Karpas-422 (cell line): ENCODE measurements around the gene TCAP. TPM values are rescaled to one million over a fixed set of nuclear protein-coding genes. Genes with fewer than 3 reads are reported as not detected.

Experiments used
- DNase-seq: peaks from one replicate; pipeline ENCODE4 v3.0.0-alpha.2; 2015
- H2AFZ ChIP-seq: fragments of 200-600 bp; sonication (generic); 2 replicates; pipeline ENCODE4 v1.6.1; 2014; ENCODE audit warnings: antibody characterized with exemption, low read length, mixed read lengths
- H3K27ac ChIP-seq: fragments of 200-600 bp; sonication (generic); 2 replicates; pipeline ENCODE4 v1.5.1; 2014; ENCODE audit warnings: mild to moderate bottlenecking, low read length, moderate library complexity
- H3K27me3 ChIP-seq: fragments of 200-600 bp; sonication (generic); 2 replicates; pipeline ENCODE4 v1.6.1; 2014; ENCODE audit warnings: low read length, mixed read lengths
- H3K36me3 ChIP-seq: fragments of 200-600 bp; sonication (generic); 2 replicates; pipeline ENCODE4 v1.6.1; 2014; ENCODE audit warnings: low read length, mixed read lengths; ENCODE audit not compliant: insufficient read depth
- H3K4me1 ChIP-seq: fragments of 200-600 bp; sonication (generic); 2 replicates; pipeline ENCODE4 v1.6.1; 2014; ENCODE audit warnings: mild to moderate bottlenecking, low read length, mixed read lengths
- H3K4me2 ChIP-seq: fragments of 200-600 bp; sonication (generic); 2 replicates; pipeline ENCODE4 v1.6.1; 2014; ENCODE audit warnings: low read length, low read depth, mild to moderate bottlenecking; ENCODE audit not compliant: poor library complexity, severe bottlenecking
- H3K4me3 ChIP-seq: fragments of 200-600 bp; sonication (generic); 2 replicates; pipeline ENCODE4 v1.5.1; 2014; ENCODE audit warnings: mild to moderate bottlenecking, antibody characterized with exemption, low read length, mixed read lengths
- H3K79me2 ChIP-seq: fragments of 200-600 bp; sonication (generic); 2 replicates; pipeline ENCODE4 v1.6.1; 2014; ENCODE audit warnings: mild to moderate bottlenecking, low read length, mixed read lengths
- H3K9ac ChIP-seq: fragments of 200-600 bp; sonication (generic); 2 replicates; pipeline ENCODE4 v1.6.0; 2014; ENCODE audit warnings: low read length
- H3K9me2 ChIP-seq: fragments of 200-600 bp; sonication (generic), shearing (Covaris generic); replicated peaks from 2 replicates; pipeline ENCODE4 v1.6.0; 2014; ENCODE audit warnings: mild to moderate bottlenecking, low read length, moderate library complexity; ENCODE audit not compliant: insufficient read depth
- H3K9me3 ChIP-seq: fragments of 300-700, 200-600 bp; sonication (generic); 2 replicates; pipeline ENCODE4 v1.6.1; 2014; ENCODE audit warnings: low read length, mixed read lengths
- H4K20me1 ChIP-seq: fragments of 200-600 bp; sonication (generic); 2 replicates; pipeline ENCODE4 v1.6.1; 2014; ENCODE audit warnings: mild to moderate bottlenecking, antibody characterized with exemption, low read length, low read depth; ENCODE audit not compliant: insufficient read depth
- total RNA-seq: library from RNA; depleted of rRNA; stranded (reverse); fragments of >200 nt; shearing (Covaris generic); gene quantifications from 2 replicates; pipeline ENCODE4 v1.2.3, GENCODE V29; 2014; ENCODE audit warnings: low replicate concordance

Gene TCAP
- total RNA-seq, 1 experiment from 2014 or later = 1.5 TPM

DNA sequence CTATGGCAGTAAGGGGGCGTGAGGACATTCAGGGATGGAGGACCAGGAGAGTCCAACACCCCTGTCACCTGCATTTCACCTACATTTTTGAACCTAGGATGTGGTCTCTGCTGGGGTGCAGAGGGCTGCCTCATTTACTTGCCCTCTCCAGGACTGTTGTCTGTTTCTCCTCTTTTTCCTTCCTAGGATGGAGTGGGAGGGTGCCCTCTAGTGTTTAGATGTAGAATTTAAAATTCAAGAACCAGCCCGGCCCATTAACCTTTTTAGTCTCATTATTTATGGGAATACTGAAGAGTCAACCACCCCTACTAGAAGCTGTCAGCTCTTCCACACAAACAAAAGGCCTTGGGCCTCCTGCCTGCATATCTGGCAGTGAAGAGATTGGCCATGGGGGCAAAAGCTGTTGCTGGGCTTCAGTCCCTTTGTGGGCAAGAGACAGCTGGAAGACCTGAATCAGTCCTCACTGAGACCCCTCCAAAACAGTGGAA is 30.7 kb upstream of the TCAP start:
- Histone ChIP-seq H3K27ac (no peak overlapping the region), H3K36me3 (no peaks in the 10 kb centered on the region), H3K4me1 (peaks cover 40% of the 10 kb centered on the region), H3K4me3 (no peak overlapping the region), H3K27me3 (no peaks in the 10 kb centered on the region), H3K9me3 (no peaks in the 10 kb centered on the region), H2AFZ (no peak overlapping the region), H3K4me2 (no peak overlapping the region), H3K9me2 (no peaks in the 10 kb centered on the region), H3K79me2 (peaks cover 23% of the 10 kb centered on the region), H4K20me1 (no peaks in the 10 kb centered on the region; the same call in 1 of the 2 replicates), H3K9ac (no peak overlapping the region)
- peak; percentile 74 for DNase-seq

DNA sequence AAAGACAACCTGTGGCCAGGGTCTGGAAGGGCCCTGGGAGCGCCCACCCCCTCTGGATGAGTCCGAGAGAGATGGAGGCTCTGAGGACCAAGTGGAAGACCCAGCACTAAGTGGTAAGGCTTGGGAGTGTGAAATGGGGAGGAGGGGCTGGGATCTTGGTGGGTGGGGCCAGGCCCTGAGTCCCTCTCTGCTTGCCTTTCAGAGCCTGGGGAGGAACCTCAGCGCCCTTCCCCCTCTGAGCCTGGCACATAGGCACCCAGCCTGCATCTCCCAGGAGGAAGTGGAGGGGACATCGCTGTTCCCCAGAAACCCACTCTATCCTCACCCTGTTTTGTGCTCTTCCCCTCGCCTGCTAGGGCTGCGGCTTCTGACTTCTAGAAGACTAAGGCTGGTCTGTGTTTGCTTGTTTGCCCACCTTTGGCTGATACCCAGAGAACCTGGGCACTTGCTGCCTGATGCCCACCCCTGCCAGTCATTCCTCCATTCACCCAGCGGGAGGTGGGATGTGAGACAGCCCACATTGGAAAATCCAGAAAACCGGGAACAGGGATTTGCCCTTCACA is 29.5 kb upstream of the TCAP start:
- peak overlapping the region; percentile 87 for H3K9ac ChIP-seq
- H2AFZ ChIP-seq = no peak overlapping the region
- H3K4me2 ChIP-seq = peak overlapping the region; percentile 97
- H3K36me3 ChIP-seq = no peaks in the 10 kb centered on the region
- no peak overlapping the region for H3K4me3 ChIP-seq
- no peaks in the 10 kb centered on the region for H3K9me3 ChIP-seq
- no peak overlapping the region for H3K27ac ChIP-seq
- no peak for DNase-seq
- H3K4me1 ChIP-seq = peaks cover 39% of the 10 kb centered on the region
- no peaks in the 10 kb centered on the region for H3K27me3 ChIP-seq
- H3K9me2 ChIP-seq = no peaks in the 10 kb centered on the region
- H3K79me2 ChIP-seq = peaks cover 36% of the 10 kb centered on the region
- no peaks in the 10 kb centered on the region; the same call in 1 of the 2 replicates for H4K20me1 ChIP-seq

DNA sequence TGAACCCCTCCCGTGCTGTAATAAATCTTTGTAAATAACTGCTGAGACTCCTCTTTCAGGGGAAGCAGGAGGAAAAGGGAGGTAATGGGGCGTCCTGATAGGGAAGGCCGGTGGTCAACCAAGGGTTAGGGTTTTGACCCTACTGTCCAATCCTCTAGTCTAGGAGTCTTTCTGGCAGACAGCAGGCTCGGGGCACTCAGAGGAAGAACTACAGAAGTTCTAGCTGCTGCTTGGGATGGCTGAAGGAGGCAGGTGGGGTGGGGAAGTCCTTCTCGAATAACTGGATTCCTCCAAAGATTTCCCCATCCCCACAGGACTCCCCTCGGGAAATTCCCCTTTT is 28.6 kb upstream of the TCAP start:
- Histone ChIP-seq H3K9ac (peak overlapping the region; percentile 87), H4K20me1 (peaks cover 6% of the 10 kb centered on the region; the same call in 1 of the 2 replicates), H2AFZ (peak overlapping the region; percentile 74; the same call in 1 of the 2 replicates), H3K9me3 (no peaks in the 10 kb centered on the region), H3K27me3 (no peaks in the 10 kb centered on the region), H3K79me2 (peaks cover 44% of the 10 kb centered on the region), H3K4me1 (peaks cover 36% of the 10 kb centered on the region), H3K9me2 (no peaks in the 10 kb centered on the region), H3K36me3 (no peaks in the 10 kb centered on the region), H3K27ac (no peak overlapping the region; the same call in 1 of the 2 replicates), H3K4me3 (peak overlapping the region; percentile 93), H3K4me2 (peak overlapping the region; percentile 97)
- no peak for DNase-seq

DNA sequence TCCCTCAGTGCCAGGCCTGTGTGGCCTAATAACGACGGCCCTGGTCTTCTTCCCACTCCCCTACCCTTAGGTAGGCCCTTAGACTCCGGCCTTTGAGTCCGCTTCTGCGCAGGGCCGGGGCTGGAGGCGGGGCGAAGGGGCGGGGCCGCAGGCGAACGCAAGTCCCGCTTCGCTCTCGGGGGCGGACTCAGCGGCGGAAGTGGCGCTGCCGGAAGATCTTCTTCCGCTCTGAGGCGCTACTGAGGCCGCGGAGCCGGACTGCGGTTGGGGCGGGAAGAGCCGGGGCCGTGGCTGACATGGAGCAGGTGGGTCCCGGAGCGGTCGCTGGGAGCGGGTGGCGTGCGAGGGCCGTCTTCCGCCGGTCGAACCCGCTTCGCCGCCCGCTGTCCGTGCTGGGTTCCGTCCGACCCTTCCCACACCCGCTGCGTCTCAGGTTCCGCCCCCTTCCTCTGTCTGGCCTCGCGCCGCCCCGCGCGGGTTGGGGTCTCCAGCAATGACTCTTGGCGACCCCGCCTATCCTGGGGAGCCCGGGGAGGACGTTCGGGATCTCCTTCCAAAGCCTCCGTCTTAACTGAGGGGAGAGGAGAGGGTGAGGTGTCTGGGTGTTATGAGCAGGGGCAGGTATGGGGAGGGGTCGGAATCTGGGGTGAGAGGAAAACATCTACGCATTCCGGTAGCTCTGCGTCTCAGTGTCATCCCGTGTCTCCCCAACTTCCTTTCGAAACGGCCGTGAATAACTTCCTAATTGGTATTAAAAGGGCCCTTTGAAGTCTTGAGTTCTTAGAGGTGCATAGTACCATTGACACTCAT is 28.0 kb upstream of the TCAP start, which contains the start of gene STARD3:
TSS of gene STARD3 (plus strand) at position 218 of the 810 bp plus-strand sequence. CDS start 16,388 bp downstream, outside the sequence.
- no peaks in the 10 kb centered on the region for H3K36me3 ChIP-seq
- H3K27ac ChIP-seq = peak within 1 kb of the TSS; percentile 23
- no peaks in the 10 kb centered on the region for H3K27me3 ChIP-seq
- H3K79me2 ChIP-seq = peaks cover 50% of the 10 kb centered on the region
- no peaks in the 10 kb centered on the region for H3K9me2 ChIP-seq
- H3K9me3 ChIP-seq = no peaks in the 10 kb centered on the region
- H3K4me1 ChIP-seq = peaks cover 32% of the 10 kb centered on the region
- H3K4me2 ChIP-seq = peak within 1 kb of the TSS; percentile 97
- H3K4me3 ChIP-seq = peak within 1 kb of the TSS; percentile 93
- DNase-seq = peak; percentile 97
- H3K9ac ChIP-seq = peak within 1 kb of the TSS; percentile 87
- peaks cover 12% of the 10 kb centered on the region; the same call in 1 of the 2 replicates for H4K20me1 ChIP-seq
- H2AFZ ChIP-seq = peak within 1 kb of the TSS; percentile 74; the same call in 1 of the 2 replicates

DNA sequence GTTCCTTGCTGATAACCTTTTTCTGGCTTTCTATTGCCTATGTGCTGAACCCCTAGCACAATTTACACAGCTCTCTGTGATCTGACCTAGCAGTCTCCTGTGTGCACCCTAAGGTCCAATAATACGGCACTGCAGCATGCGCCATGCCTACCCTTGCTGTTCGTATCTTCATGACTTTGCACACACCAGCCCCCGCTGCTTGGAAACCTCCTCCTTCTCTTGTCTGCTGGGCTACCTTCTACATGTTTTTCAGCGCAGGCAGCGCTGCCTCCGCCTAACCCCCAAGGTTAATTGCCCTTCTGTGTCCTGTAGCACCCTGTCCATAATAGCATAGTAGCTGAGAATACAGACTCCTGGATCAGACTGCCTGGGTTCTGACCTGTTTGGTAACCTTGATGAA is 26.8 kb upstream of the TCAP start:
- Histone ChIP-seq H3K9me3 (no peaks in the 10 kb centered on the region), H4K20me1 (peaks cover 19% of the 10 kb centered on the region), H3K9me2 (no peaks in the 10 kb centered on the region), H3K27me3 (no peaks in the 10 kb centered on the region), H3K4me1 (peaks cover 30% of the 10 kb centered on the region), H3K27ac (peak overlapping the region; percentile 23; the same call in 1 of the 2 replicates), H3K9ac (peak overlapping the region; percentile 87), H3K36me3 (no peaks in the 10 kb centered on the region), H3K4me3 (peak overlapping the region; percentile 93), H3K4me2 (peak overlapping the region; percentile 97), H2AFZ (no peak overlapping the region), H3K79me2 (peaks cover 62% of the 10 kb centered on the region)
- no peak for DNase-seq

DNA sequence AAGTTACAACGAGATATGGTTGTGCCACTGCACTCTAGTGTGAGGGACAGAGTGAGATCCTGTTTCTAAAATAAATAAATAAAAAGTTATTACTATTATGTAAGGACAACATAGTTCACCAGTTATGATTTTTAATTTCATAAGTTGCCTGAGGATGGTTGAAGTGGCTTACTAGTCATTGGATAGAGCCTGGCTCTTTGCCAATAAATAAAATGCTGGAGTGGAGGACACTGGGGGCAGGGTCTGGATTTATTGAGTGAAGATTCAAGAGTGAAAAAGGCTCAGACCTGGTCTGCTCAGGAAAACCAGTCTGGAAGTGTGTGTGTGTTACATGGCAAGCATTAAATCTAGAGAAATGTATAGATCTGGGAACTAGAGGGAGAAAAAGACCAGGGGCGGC is 26.1 kb upstream of the TCAP start:
- peaks cover 30% of the 10 kb centered on the region for H3K4me1 ChIP-seq
- peak overlapping the region; percentile 93; the same call in 1 of the 2 replicates for H3K4me3 ChIP-seq
- peak overlapping the region; percentile 97 for H3K4me2 ChIP-seq

DNA sequence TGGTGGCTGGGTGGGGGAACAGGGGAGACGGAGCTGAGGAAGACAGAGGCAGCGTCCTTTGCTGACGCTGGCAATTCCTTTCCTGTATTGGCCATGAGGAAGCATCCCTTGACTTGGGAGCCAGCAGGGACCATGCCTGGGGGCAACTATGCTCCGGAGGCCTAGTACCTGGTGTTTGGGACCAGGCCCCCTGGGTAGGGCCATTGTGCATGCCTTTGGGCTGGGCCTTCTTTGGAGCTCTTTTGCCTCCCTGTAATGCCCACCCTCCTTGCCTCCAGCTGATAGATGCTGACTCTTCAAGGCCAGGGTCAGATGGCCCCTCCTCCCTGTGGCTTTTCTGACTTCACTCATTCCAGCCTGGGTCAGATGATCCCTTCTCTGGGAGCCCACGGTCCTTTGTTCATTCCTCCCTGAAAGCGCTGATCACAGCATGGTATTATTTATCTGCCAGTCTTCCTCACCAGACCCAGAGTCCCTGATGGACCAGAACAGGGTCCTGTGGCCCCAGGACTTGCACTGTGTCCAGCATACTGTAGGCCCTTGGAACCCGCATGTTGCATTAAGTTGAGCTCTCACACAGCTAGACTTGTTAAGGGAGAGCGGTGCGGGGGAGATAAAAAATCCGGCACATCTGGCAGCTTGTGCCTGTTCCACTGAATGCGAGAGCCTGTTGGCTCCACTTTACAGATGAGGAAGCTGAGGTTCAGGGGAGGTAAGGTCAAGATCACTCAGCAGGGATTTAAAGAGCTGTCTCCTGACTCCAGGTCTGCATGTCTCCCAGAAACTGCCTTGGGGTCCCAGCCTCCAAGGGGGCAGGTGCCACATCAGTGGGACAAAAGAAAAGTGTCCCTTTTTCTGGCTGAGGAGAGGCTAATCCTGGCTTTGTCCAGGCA is 25.3 kb upstream of the TCAP start:
- no peaks in the 10 kb centered on the region for H3K36me3 ChIP-seq
- H3K4me2 ChIP-seq = no peak overlapping the region
- no peaks in the 10 kb centered on the region for H3K9me2 ChIP-seq
- H3K4me3 ChIP-seq = no peak overlapping the region
- peaks cover 77% of the 10 kb centered on the region for H3K79me2 ChIP-seq
- H2AFZ ChIP-seq = no peak overlapping the region
- DNase-seq = no peak
- H3K27me3 ChIP-seq = no peaks in the 10 kb centered on the region
- peaks cover 30% of the 10 kb centered on the region for H3K4me1 ChIP-seq
- peaks cover 28% of the 10 kb centered on the region for H4K20me1 ChIP-seq
- no peaks in the 10 kb centered on the region for H3K9me3 ChIP-seq
- H3K27ac ChIP-seq = no peak overlapping the region
- no peak overlapping the region for H3K9ac ChIP-seq

More for the DNA sequence above, 26.1 kb upstream of the TCAP start:
- H3K36me3 ChIP-seq = no peaks in the 10 kb centered on the region
- peaks cover 69% of the 10 kb centered on the region for H3K79me2 ChIP-seq
- H3K27ac ChIP-seq = no peak overlapping the region
- H3K9ac ChIP-seq = peak overlapping the region; percentile 87; the same call in 1 of the 2 replicates
- DNase-seq = no peak
- no peaks in the 10 kb centered on the region for H3K27me3 ChIP-seq
- no peaks in the 10 kb centered on the region for H3K9me2 ChIP-seq
- no peak overlapping the region for H2AFZ ChIP-seq
- no peaks in the 10 kb centered on the region for H3K9me3 ChIP-seq
- H4K20me1 ChIP-seq = peaks cover 26% of the 10 kb centered on the region
